ENCODE data around the gene UBE2G1. TPM values are rescaled to one million over a fixed set of nuclear protein-coding genes. Genes with fewer than 3 reads are reported as not detected.

UBE2G1 gene
- total RNA-seq, 2 donors from 2014 or later, result 26.7 to 29.3 TPM

- H3K27me3 ChIP-seq, result no peaks in the 10 kb centered on the region
- DNase-seq (no peak), ATAC-seq (no peak)
- H3K4me1 ChIP-seq, result peaks cover 23% of the 10 kb centered on the region
- WGBS, 2 donors, result 48 to 50% methylated on average over 5 of the region's 5 CpGs
- H3K27ac ChIP-seq, result no peak overlapping the region
- H3K9me3 ChIP-seq, result no peaks in the 10 kb centered on the region
- H3K4me3 ChIP-seq, result no peak overlapping the region
- H3K36me3 ChIP-seq (replicated peaks in 1 of 2; ENCODE audit: insufficient read depth in 1 of 2, low read depth in 2 of 2), result no peaks in the 10 kb centered on the region
- intact Hi-C loops (cut with DNase I), result no loop called here
- TF ChIP-seq CTCF (IDR thresholded peaks at IDR 0.05), result no peak
- no peak for TF ChIP-seq POLR2A (IDR thresholded peaks at IDR 0.05)
These were observed 31.5 kb downstream of the UBE2G1 start for GRCh38 chr17:4334776-4335584.

GRCh38 chr17:4334332-4334731 lies 32.1 kb downstream of the UBE2G1 start:
- H3K27me3 ChIP-seq, result no peaks in the 10 kb centered on the region
- ATAC-seq, result no peak
- intact Hi-C loops (cut with DNase I), result no loop called here
- peaks cover 23% of the 10 kb centered on the region for H3K4me1 ChIP-seq
- H3K9me3 ChIP-seq, result no peaks in the 10 kb centered on the region
- H3K4me3 ChIP-seq, result no peak overlapping the region
- H3K36me3 ChIP-seq (replicated peaks in 1 of 2; ENCODE audit: insufficient read depth in 1 of 2, low read depth in 2 of 2), result no peaks in the 10 kb centered on the region
- H3K27ac ChIP-seq, result no peak overlapping the region
- DNase-seq, result no peak
- 82 to 90% methylated on average over 6 of the region's 6 CpGs for WGBS, 2 donors
- no peak for TF ChIP-seq POLR2A (IDR thresholded peaks at IDR 0.05)
- no peak for TF ChIP-seq CTCF (IDR thresholded peaks at IDR 0.05)

- ATAC-seq (no peak), DNase-seq (no peak)
- no peaks in the 10 kb centered on the region for H3K36me3 ChIP-seq (replicated peaks in 1 of 2; ENCODE audit: insufficient read depth in 1 of 2, low read depth in 2 of 2)
- H3K27ac ChIP-seq, result no peak overlapping the region
- no peak overlapping the region for H3K4me3 ChIP-seq
- intact Hi-C loops (cut with DNase I), result no loop called here
- TF ChIP-seq POLR2A (IDR thresholded peaks at IDR 0.05) (no peak), CTCF (IDR thresholded peaks at IDR 0.05) (no peak)
- 89 to 93% methylated on average over 9 of the region's 9 CpGs for WGBS, 2 donors
- no peaks in the 10 kb centered on the region for H3K27me3 ChIP-seq
- no peaks in the 10 kb centered on the region for H3K9me3 ChIP-seq
- peaks cover 23% of the 10 kb centered on the region for H3K4me1 ChIP-seq
These were observed 33.4 kb downstream of the UBE2G1 start for GRCh38 chr17:4333041-4333440.

GRCh38 chr17:4332296-4332970 lies 34.0 kb downstream of the UBE2G1 start:
- TF ChIP-seq CTCF (IDR thresholded peaks at IDR 0.05), result no peak
- no peak for TF ChIP-seq POLR2A (IDR thresholded peaks at IDR 0.05)
- Histone ChIP-seq H3K27ac (no peak overlapping the region), H3K4me3 (no peak overlapping the region), H3K27me3 (no peaks in the 10 kb centered on the region), H3K4me1 (peaks cover 23% of the 10 kb centered on the region), H3K9me3 (no peaks in the 10 kb centered on the region), H3K36me3 (replicated peaks in 1 of 2; ENCODE audit: insufficient read depth in 1 of 2, low read depth in 2 of 2) (no peaks in the 10 kb centered on the region)
- no peak for DNase-seq
- intact Hi-C loops (cut with DNase I), result no loop called here
- 64 to 71% methylated on average over 6 of the region's 6 CpGs for WGBS, 2 donors
- no peak for ATAC-seq

Measured in body of pancreas (tissue), 4 donors.